Endothelial cell of umbilical vein (primary cell): ENCODE results near the gene PROX1. TPM values are rescaled to one million over a fixed set of nuclear protein-coding genes. Genes with fewer than 3 reads are reported as not detected.

Source experiments
- BruUV-seq: library from RNA; stranded (reverse); fragments of 400-500 nt; replicated peaks from 2 replicates; lab custom pipeline; 2021; lab: Mats Ljungman, UMichigan
- CTCF ChIA-PET: fragments of 300-600, 350-600 bp; sonication (Branson Sonifier 250); formaldehyde crosslinking; loops from one replicate; lab custom pipeline; 2021; ENCODE audit warnings: antibody characterized with exemption, inconsistent platforms; lab: Charles Lee
- POLR2A ChIA-PET: fragments of 300-600, 350-600 bp; sonication (Branson Sonifier 250); formaldehyde crosslinking; loops from one replicate; lab custom pipeline; 2021; ENCODE audit warnings: antibody characterized with exemption, inconsistent platforms; lab: Charles Lee
- DNase-seq: peaks from one replicate; pipeline ENCODE4 v3.0.0-alpha.2; 2011; ENCODE audit warnings: low read depth, low spot score
- FAIRE-seq: peaks from 2 replicates; lab custom pipeline; 2011; peaks lifted over from hg19 to GRCh38; lab: Jason Lieb, UNC
- H2AFZ ChIP-seq: 2 replicates; pipeline ENCODE4 v1.6.0; 2012; ENCODE audit warnings: low read depth, low read length, control low read depth, inconsistent platforms
- H3K27ac ChIP-seq: 2 replicates; pipeline ENCODE4 v1.5.1; 2011; ENCODE audit warnings: low read depth, mild to moderate bottlenecking, control low read depth, low read length, moderate library complexity; ENCODE audit not compliant: insufficient read depth
- H3K27me3 ChIP-seq, 2 experiments: 2 replicates each; pipeline versions ENCODE4 v1.6.0 to v1.6.1; 2011; ENCODE audit warnings: low read length in 2 of 2, mixed read lengths in 1 of 2; ENCODE audit not compliant: control insufficient read depth in 2 of 2, insufficient read depth in 2 of 2
- H3K36me3 ChIP-seq, 2 experiments: 2 replicates in 1 of 2; 3 replicates in 1 of 2; pipeline ENCODE4 v1.5.1; 2011; ENCODE audit warnings: low read length in 2 of 2, mild to moderate bottlenecking in 1 of 2, moderate library complexity in 1 of 2; ENCODE audit not compliant: control insufficient read depth in 2 of 2, insufficient read depth in 2 of 2; ENCODE audit errors: extremely low read depth in 1 of 2
- H3K4me1 ChIP-seq: 3 replicates; pipeline ENCODE4 v1.5.1; 2011; ENCODE audit warnings: mild to moderate bottlenecking, low read length; ENCODE audit not compliant: control insufficient read depth, insufficient read depth; ENCODE audit errors: extremely low read depth
- H3K4me2 ChIP-seq: 2 replicates; pipeline ENCODE4 v1.6.1; 2011; ENCODE audit warnings: low read length, control low read depth, mixed read lengths; ENCODE audit not compliant: insufficient read depth
- H3K4me3 ChIP-seq, 3 experiments: fragments of 200-600 bp in 1 of 3; sonication (generic), shearing (Covaris generic) in 1 of 3; replicated peaks in 1 of 3; 2 replicates each; pipeline ENCODE4 v1.5.1; 2011 to 2016; ENCODE audit warnings: control low read depth in 3 of 3, low read length in 3 of 3, mild to moderate bottlenecking in 2 of 3, inconsistent platforms in 1 of 3, low read depth in 1 of 3, moderate library complexity in 1 of 3; ENCODE audit not compliant: insufficient read depth in 1 of 3
- H3K79me2 ChIP-seq: 2 replicates; pipeline ENCODE4 v1.6.0; 2012; ENCODE audit warnings: low read length, inconsistent platforms; ENCODE audit not compliant: control insufficient read depth, insufficient read depth
- H3K9ac ChIP-seq: replicated peaks from 2 replicates; pipeline ENCODE3; 2011; ENCODE audit warnings: low read length, control low read depth; ENCODE audit not compliant: insufficient read depth; ENCODE audit errors: extremely low read depth
- H3K9me1 ChIP-seq: replicated peaks from 3 replicates; pipeline ENCODE4 v1.6.0; 2011; ENCODE audit warnings: mild to moderate bottlenecking, low read length; ENCODE audit not compliant: control insufficient read depth, insufficient read depth; ENCODE audit errors: extremely low read depth
- H3K9me3 ChIP-seq: replicated peaks from 2 replicates; pipeline ENCODE4 v1.5.1; 2012; ENCODE audit warnings: low read length, inconsistent platforms; ENCODE audit not compliant: control insufficient read depth, insufficient read depth
- H4K20me1 ChIP-seq: replicated peaks from 2 replicates; pipeline ENCODE3; 2011; ENCODE audit warnings: mild to moderate bottlenecking, low read length; ENCODE audit not compliant: control insufficient read depth, insufficient read depth; ENCODE audit errors: extremely low read depth
- CTCF ChIP-seq, 2 donors: IDR thresholded peaks; 1 replicate in 1 of 2; 2 replicates in 1 of 2; pipeline ENCODE4 v1.5.1; 2011; ENCODE audit warnings: low read length in 2 of 2, mild to moderate bottlenecking in 2 of 2, moderate library complexity in 2 of 2, control low read depth in 1 of 2, inconsistent platforms in 1 of 2, low read depth in 1 of 2; ENCODE audit not compliant: insufficient read depth in 1 of 2; ENCODE audit errors: extremely low read depth in 1 of 2
- EZH2 ChIP-seq: IDR thresholded peaks from 2 replicates; pipeline ENCODE4 v1.6.1; 2012; ENCODE audit warnings: borderline replicate concordance, low read depth, mild to moderate bottlenecking, moderate library complexity, low read length, inconsistent platforms; ENCODE audit not compliant: severe bottlenecking
- FOS ChIP-seq: IDR thresholded peaks from 2 replicates; pipeline ENCODE4 v1.6.1; 2011; ENCODE audit warnings: mild to moderate bottlenecking, low read length, moderate library complexity, borderline replicate concordance; ENCODE audit not compliant: insufficient read depth
- GATA2 ChIP-seq: IDR thresholded peaks from 2 replicates; pipeline ENCODE4 v1.7.0; 2011; ENCODE audit warnings: low read depth, mild to moderate bottlenecking, moderate library complexity, mixed read lengths, low read length; ENCODE audit not compliant: insufficient read length, insufficient read depth
- JUN ChIP-seq: IDR thresholded peaks from 2 replicates; pipeline ENCODE4 v1.6.1; 2011; ENCODE audit warnings: borderline replicate concordance, low read depth; ENCODE audit not compliant: insufficient read length, insufficient read depth
- MAX ChIP-seq: IDR thresholded peaks from 2 replicates; pipeline ENCODE4 v1.6.1; 2011; ENCODE audit not compliant: insufficient read depth, insufficient read length
- MYC ChIP-seq: IDR thresholded peaks from one replicate; pipeline ENCODE4 v1.6.1; 2011; ENCODE audit warnings: mild to moderate bottlenecking, low read depth, low read length
- POLR2A ChIP-seq: IDR thresholded peaks from 2 replicates; pipeline ENCODE4 v1.6.1; 2012; ENCODE audit warnings: low read depth, mild to moderate bottlenecking, control low read depth, low read length
- POLR2AphosphoS5 ChIP-seq: IDR thresholded peaks from 2 replicates; pipeline ENCODE4 v1.6.1; 2012; ENCODE audit warnings: low read depth, mild to moderate bottlenecking, control low read depth, low read length, moderate library complexity; ENCODE audit not compliant: insufficient read depth
- dilution Hi-C: fragments of 300-500 bp; cut with MboI; formaldehyde crosslinking; loops from one replicate; pipeline ENCODE4 v1.15.0; 2019; ENCODE audit warnings: low sequenced_read_pairs; ENCODE audit not compliant: extremely low pct_ligation_motif_present
- intact Hi-C: fragments of 100-400 bp; cut with micrococcal nuclease; formaldehyde crosslinking; loops from one replicate; pipeline ENCODE4 v1.10.0; 2022
- polyA plus RNA-seq, 4 experiments: library from polyadenylated mRNA; depleted of rRNA in 3 of 4; stranded (reverse) in 3 of 4; unstranded in 1 of 4; fragments of >200 nt; gene quantifications; 2 replicates each; pipeline versions ENCODE4 v1.2.1 to v1.2.3, GENCODE V29; 2011 to 2012; ENCODE audit warnings: missing spikeins in 1 of 4
- total RNA-seq: library from RNA; stranded (reverse); gene quantifications from 2 replicates; pipeline ENCODE4 v1.2.3, GENCODE V29; 2021

Gene PROX1
- total and polyA plus RNA-seq, 2 donors (not counting 3 experiments of a cell fraction or from before 2014, with no cell fraction given): 2.2 to 4.0 TPM

DNA sequence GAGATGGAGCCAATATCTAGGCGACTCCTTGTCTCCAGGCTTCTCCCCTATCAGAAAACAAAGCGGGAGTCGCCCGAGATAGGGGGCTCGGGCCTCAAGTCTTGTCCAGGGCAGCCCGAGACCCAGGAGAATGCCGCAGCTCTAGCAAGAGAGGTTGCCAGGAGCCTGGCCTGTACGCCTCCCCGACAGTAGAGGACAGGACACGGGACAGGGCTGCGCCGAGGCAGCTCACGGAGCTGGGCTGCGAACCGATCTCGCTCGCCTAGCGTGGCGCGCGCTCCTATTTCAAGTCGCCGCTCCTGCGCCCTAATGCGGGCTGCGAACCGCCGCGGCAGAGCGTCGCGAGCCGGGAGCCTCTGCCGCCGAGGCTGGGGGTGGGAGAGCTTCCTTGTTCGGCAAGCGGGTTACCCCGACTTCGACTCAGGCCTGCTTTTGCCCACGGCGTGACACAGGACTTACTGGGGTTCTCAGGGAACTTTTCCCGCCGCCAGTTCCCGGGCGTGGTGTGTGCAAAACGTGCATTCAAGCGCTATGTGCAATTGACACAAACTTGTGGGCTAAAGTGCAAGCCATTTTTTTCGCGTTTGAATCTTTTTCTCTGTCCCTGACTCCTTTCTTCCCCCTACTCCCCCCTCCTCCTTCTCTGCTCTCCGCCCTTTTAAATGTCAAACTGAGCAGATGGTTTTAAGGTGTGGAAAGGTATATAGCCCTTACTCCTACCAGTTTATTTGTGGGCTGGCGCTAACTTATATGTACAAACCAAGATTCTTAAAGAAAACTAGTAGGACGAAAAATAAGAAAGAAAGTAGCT lies 2.4 kb upstream of the PROX1 start:
- no peak for FAIRE-seq
- no TSS peak for BruUV-seq
- DNase-seq: no peak

More for the DNA sequence above, 2.4 kb upstream of the PROX1 start:
- Histone ChIP-seq H3K4me3 (no peak overlapping the region), H3K9me3 (no peaks in the 10 kb centered on the region), H3K27me3 (peaks cover 34 to 47% of the 10 kb centered on the region in 2 experiments), H3K79me2 (no peaks in the 10 kb centered on the region), H3K27ac (no peak overlapping the region), H3K4me2 (no peak overlapping the region), H3K36me3 (no peaks in the 10 kb centered on the region), H4K20me1 (no peaks in the 10 kb centered on the region), H2AFZ (no peak overlapping the region), H3K9me1 (no peaks in the 10 kb centered on the region), H3K9ac (no peak overlapping the region), H3K4me1 (peaks cover 19% of the 10 kb centered on the region)
- dilution Hi-C loops (no loop called here), intact Hi-C loops (loop anchor here (5.0 kb wide), 4 partner anchors 347 to 1582 kb away; partner anchors contain the start of gene KCTD3)
- ChIA-PET POLR2A (no interaction called here), CTCF (no interaction called here)
- TF ChIP-seq POLR2A (no peak), MAX (no peak), EZH2 (no peak), JUN (no peak), CTCF (IDR thresholded peaks at IDR 0.05; ENCODE audit: extremely low read depth in 1 of 2, insufficient read depth in 1 of 2, low read depth in 1 of 2, low read length in 2 of 2) (no peak), POLR2AphosphoS5 (no peak), FOS (no peak), GATA2 (no peak), MYC (no peak)
